Fibroblast of skin of abdomen (primary cell): ENCODE measurements around the gene STK32A.

ENCODE experiments used
- DNase-seq: peaks from one replicate; pipeline ENCODE4 v3.0.0-alpha.2; 2013

The STK32A gene

GRCh38 chr5:147259837-147260236 lies 25.0 kb downstream of the STK32A start:
- no peak for DNase-seq

- DNase-seq: no peak
Measured at GRCh38 chr5:147267082-147267832, 32.4 kb downstream of the STK32A start.

DNA sequence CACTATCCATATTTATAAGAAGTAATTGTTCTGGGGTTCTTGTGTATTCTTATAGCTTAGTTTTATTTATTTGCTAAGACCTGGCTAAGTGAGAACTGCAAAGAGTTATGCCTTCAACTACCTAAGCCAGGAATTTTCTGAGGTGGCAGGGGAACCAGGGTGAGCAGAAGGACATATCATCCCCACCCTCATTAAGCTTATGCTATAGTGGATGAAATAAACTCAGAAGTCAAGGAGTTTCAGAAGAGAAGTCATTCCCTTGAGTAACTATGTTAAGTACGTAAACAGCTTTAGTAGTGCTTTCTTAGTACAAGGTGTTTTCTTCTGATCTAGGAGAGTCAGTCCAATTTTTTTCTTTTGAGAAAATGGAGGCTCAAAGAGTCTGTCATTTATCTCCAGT lies 41.7 kb downstream of the STK32A start:
- no peak for DNase-seq

GRCh38 chr5:147286296-147286695 lies 51.5 kb downstream of the STK32A start:
- DNase-seq: no peak

DNA sequence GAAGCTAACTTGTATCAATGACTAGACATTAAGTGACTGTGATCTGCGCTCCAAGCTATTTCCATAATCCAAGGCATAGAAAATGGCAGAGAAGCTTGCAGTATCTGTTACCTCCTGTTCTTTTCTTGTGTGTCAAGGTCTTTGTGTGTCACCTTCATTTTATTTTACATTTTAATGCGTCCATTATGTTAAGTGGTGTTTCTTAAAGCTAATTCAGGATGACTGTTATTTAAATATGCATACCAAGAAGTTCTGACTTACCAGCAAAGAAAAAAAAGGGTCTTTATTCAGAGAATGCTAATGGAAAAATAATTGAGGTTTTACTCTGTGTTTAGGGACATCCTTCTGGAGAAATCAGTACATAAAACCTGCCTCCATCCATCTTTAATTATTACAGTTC lies 52.3 kb downstream of the STK32A start:
- no peak for DNase-seq

DNA sequence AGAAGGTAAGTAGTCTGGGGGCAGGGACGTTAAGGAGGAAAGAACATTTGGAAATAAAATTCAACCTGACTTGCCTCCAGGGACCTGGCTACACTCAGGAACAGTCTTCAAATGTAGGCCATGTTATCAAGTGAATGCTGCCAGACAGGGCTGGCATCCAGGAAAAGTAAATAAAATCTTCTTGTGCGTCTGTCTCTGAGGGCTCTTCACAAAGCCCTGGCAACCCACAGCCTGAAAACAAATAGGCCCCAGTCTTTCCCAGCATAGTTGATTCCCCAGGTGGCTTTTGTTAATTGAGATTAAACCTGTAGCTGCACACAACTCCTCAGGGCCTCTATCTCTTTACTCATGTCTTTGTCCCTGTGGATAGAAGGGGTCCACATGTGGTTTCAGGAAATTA lies 55.4 kb downstream of the STK32A start:
- DNase-seq: no peak

GRCh38 chr5:147303251-147303650 lies 68.4 kb downstream of the STK32A start:
- peak; percentile 2 for DNase-seq

GRCh38 chr5:147303976-147304375 lies 69.2 kb downstream of the STK32A start:
- peak; percentile 67 for DNase-seq

DNA sequence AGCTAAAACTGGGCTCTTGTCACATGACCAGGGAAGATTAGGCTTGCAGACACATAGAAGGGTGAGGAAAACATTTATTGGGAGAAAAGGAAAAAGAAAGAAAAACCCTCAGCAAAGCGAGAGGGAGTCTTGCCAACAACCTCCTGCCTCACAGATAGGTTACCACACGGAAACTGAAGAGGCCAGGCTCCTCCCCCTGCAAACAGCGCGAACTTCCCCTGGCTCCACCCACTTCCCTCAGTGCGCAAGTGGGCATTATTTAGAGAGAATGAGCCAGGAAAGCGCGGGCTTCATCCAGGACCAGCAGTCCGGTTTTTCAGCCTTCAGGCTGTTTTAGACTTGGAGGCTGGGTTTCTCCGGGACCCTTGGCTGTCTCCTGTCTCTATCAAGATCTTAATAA lies 70.3 kb downstream of the STK32A start:
- no peak for DNase-seq

GRCh38 chr5:147306351-147306750 lies 71.5 kb downstream of the STK32A start:
- DNase-seq: no peak

GRCh38 chr5:147307170-147307569 lies 72.3 kb downstream of the STK32A start:
- no peak for DNase-seq

DNA sequence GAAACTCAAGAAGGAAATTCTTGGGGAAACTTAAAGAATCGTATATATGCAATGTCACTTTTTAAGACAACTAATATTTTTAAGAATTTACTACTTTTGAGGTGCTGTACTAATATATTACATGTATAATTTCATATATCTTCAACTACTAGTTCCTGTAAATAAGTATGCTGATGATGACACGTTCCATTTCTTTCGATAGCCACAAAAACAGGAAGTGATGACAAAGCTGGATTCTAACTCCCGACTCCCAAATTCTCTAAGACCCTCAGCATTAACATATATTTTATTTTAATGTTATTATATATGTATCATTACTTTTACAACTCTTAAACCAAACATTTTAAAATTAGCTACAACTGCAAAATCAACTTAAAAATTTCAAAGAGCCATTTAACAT lies 74.8 kb downstream of the STK32A start:
- DNase-seq: no peak

DNA sequence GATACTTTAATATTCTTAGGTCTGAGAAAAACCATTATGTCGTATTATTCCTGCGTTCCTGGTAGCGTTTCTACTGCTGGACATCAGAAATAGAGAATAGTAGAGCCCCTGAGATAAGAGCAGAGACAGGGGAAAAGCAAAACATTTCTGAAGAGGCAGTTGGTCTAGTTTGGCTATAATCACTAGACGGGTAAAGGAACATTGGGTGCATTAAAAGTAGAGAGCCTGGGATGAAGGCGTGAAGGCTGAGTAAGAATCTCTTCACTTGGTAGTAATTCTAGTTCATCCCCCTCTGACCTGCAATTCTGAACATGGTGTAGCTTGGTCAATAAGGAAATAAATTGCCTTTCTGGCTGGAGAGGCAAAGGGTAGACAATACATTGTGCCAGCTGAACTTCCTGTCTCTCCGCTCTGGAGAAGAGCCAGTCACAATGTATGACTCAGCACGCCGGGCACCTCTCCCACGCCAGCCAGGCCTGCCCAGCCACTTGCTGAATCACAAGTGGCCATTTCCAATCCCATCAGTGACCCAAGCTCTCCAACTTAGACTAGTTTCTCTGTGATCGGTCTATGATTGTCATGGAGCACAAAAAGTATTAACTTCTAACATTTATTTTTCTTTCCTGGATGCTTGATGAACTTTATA lies 75.4 kb downstream of the STK32A start:
- DNase-seq: no peak

DNA sequence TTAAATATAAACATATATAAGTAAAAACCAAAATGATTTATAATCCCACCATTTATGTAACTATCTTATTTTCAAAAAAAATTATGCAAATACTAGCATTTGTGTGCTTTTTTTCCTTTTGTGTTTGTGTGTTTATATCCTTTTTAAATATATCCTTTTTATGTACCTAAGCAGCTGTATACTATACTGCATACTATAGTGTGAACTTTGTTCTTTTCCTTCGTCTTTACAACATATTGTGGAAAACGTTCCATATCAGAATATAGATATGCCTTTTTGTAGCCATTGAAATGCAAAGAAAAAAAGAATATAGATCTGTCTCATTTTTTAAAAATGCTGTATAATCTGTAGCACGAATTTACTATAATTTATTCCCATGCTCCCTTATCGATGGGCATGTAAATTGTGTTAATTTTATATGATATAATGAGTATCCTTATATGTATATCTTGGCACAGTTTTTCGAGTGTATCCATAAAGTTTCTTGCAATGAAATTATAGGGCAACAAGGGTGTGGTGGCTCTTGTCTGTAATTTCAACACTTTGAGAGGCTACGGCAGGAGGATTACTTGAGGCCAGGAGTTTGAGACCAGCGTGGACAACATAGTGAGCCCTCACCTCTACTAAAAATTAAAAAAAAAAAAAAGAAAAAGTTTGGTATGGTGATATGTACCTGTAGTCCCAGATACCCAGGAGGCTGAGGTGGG lies 83.3 kb downstream of the STK32A start:
- DNase-seq: no peak

DNA sequence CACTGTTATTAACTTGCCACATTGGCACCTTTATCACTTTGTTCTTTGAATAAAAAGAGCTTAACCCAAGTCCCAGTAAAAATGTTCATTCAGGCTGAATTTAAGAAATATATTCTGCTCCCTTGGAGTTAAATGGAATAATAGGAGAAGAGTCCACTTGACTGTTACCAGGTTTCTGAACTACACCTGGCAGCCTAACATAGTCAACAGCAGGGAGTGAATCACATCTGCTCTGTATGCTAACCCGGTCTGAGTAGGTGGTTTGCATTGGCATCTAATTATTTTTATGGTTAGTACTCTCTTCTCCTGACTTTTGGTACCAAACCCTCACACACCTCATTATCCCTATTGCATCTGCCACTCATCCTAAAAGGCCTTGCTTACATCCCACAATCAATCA lies 86.7 kb downstream of the STK32A start:
- DNase-seq: no peak

DNA sequence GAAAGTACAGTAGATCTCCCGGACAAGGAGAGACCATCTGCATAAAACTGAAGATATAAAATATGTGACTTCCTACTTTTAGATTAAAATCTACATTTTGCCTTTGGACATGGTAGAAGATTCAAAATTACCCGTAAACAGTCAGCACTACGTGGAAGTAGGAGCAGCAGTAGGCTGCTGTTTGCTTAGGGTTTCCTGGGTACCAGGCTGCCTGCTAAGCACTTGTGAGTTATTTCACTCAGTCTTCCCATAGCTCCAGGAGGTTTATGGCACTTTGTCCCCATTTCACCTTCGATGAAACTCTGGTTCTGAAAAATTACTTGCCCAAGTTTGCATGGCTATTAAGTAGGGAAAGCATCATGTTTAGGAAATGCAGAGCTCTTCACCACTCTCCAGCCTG lies 92.6 kb downstream of the STK32A start:
- no peak for DNase-seq

DNA sequence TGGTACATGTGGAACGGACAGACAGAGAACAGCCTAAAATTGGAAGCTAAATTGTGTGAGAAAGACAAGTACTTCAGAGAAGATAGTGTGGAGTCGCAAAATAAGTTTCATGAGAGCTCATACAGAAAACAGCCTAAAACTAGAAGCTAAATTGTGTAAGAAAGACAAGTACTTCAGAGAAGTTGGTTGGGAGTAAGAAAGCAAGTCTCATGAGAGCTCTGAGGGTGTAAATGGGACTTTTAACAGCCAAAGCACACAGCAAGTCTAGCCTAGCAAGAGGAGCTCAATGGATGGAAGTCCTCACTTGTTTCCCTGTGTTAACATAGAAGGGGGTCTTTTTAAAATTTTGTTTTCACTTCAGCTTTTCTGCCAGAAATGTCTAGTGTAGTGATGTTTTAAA lies 93.1 kb downstream of the STK32A start:
- DNase-seq: no peak

DNA sequence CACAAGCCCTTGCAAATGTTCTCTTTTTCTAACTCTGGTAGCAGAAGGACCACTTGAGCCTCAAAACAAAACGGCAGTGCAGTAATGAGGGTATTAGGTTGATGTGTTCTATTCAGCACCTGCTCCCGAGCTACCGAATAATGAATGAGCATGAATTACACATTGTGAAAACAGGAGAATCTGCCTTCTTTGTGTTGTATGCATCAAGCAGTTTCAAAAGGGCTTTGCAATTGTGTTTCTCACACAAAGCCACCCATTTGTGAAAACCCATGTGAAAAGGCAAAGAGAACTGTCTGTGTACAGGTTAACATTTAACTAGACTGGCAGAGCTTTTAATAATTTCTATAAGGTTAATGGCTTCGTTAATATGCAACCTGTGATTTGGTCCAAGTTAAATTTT lies 97.8 kb downstream of the STK32A start:
- no peak for DNase-seq

DNA sequence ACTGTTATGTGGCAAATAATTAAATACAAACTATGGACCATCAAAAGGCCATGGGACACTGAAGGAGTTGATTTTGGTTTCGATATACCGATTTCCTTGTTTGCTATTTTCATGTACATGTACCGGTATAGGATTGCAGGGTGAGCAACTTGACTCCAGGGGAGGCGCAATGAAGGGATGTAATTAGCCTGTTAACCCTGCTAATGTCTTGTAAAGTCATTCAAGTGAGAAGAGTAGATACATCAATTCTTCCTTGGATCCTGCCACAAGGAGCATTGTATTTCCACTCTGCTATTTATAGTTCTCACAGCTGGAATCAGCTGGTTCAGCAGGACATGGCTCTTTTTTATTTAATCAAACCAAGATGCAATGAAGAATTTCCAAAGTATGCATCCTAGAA lies 102.0 kb downstream of the STK32A start:
- peak; percentile 4 for DNase-seq

DNA sequence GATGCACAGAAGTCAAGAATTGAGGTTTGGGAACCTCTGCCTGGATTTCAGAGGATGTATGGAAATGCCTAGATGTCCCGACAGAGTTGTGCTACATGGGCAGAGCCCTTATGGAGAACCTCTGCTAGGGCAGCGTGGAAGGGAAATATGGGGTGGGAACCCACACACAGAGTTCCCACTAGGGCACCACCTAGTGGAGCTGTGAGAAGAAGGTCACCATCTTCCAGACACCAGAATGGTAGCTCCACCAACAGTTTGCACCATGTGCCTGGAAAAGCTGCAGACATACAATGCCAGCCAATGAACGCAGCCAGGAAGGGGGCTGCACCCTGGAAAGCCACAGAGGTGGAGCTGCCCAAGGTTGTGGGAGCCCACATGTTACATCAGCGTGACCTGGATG lies 104.5 kb downstream of the STK32A start:
- no peak for DNase-seq

DNA sequence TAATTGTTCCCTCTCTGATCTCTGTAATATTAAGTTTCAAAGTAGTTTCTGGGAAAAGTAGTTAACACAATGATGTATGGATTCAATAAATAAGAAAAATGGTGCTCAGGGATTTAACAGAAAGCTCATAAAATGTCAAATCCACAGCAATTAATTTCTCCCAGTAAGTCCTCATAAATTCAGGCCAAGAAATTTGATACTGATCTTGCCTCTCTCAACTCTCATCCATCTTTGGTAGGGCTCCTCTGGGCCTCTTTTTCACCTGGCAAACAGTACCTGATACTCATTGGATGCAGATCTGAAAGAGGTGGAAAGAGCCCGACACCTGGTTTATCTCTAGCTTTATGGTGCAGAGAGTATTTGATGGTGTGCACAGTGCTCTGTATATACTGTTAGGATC lies 106.1 kb downstream of the STK32A start:
- DNase-seq: no peak

DNA sequence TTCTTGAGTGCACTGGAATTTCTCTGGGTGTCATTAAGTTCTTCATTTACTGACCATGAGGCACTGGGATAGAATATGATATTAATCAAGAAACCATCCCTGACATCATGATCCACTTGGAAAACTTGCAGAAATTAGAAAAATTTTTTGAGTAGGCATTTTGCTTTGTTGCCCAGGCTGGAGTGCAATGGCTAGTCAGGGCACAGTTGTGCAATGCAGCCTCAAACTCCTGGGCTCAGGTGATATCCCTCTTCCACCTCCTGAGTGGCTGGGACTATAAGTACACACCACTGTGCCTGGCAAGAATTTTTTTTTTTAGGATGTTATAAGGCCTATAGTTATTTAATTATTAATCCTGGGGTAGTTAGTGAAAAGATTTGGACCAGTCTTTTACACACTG lies 106.5 kb downstream of the STK32A start:
- DNase-seq: no peak

GRCh38 chr5:147344861-147345260 lies 110.0 kb downstream of the STK32A start:
- DNase-seq: no peak

- no peak for DNase-seq
Measured at GRCh38 chr5:147346006-147346561, 111.3 kb downstream of the STK32A start.
